Measurements from ENCODE around the gene NGRN.

NGRN gene

DNA sequence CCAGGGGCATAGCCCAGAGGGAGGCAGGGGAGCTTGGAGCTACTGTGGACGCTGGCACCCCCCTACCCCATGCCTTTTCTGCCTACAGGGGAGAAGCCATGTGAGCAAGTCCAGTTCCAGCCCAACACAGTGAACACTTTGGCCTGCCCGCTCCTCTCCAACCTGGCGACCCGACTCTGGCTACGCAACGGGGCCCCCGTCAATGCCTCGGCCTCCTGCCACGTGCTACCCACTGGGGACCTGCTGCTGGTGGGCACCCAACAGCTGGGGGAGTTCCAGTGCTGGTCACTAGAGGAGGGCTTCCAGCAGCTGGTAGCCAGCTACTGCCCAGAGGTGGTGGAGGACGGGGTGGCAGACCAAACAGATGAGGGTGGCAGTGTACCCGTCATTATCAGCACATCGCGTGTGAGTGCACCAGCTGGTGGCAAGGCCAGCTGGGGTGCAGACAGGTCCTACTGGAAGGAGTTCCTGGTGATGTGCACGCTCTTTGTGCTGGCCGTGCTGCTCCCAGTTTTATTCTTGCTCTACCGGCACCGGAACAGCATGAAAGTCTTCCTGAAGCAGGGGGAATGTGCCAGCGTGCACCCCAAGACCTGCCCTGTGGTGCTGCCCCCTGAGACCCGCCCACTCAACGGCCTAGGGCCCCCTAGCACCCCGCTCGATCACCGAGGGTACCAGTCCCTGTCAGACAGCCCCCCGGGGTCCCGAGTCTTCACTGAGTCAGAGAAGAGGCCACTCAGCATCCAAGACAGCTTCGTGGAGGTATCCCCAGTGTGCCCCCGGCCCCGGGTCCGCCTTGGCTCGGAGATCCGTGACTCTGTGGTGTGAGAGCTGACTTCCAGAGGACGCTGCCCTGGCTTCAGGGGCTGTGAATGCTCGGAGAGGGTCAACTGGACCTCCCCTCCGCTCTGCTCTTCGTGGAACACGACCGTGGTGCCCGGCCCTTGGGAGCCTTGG lies 37.4 kb upstream of the NGRN start:
- Histone ChIP-seq H3K27me3 (ENCODE audit: insufficient read depth, low read length) (no peaks in the 10 kb centered on the region), H3K9me3 (ENCODE audit: insufficient read depth, low read depth, low read length) (no peaks in the 10 kb centered on the region), H3K27ac (ENCODE audit: low read depth, low read length) (no peak overlapping the region), H3K4me1 (ENCODE audit: insufficient read depth, low read length) (no peaks in the 10 kb centered on the region), H3K9ac (ENCODE audit: low read depth, low read length) (no peak overlapping the region), H3K4me3 (ENCODE audit: low read length) (no peak overlapping the region), H3K36me3 (ENCODE audit: insufficient read depth, low read length) (peaks cover 68% of the 10 kb centered on the region)
- WGBS, result 95% methylated on average over 38 of the region's 38 CpGs

DNA sequence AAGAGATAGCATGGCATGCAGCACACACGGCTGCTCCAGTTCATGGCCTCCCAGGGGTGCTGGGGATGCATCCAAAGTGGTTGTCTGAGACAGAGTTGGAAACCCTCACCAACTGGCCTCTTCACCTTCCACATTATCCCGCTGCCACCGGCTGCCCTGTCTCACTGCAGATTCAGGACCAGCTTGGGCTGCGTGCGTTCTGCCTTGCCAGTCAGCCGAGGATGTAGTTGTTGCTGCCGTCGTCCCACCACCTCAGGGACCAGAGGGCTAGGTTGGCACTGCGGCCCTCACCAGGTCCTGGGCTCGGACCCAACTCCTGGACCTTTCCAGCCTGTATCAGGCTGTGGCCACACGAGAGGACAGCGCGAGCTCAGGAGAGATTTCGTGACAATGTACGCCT lies 36.5 kb upstream of the NGRN start:
- Histone ChIP-seq H3K36me3 (ENCODE audit: insufficient read depth, low read length) (peaks cover 60% of the 10 kb centered on the region), H3K4me1 (ENCODE audit: insufficient read depth, low read length) (no peaks in the 10 kb centered on the region)
- WGBS, result 96% methylated on average over 15 of the region's 15 CpGs

DNA sequence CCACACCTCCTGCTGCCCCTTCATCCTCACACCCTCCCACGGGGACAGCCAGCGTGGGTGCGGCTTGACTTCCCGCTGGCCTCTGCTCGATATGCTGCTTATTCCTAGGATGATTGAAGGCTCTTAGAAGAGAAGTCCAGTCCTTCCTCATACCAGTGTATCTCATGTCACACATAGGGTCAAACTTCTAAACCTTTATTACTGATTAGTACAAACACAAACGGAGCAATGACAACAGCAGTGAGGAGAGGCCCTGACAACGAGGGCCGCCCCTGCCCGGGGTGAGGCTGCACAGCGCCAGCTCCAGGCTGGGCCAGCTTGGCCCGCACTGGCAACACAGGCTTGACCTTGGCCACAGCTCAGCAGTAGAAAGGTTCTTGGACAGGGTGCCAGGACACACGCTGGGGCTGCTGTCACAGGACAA lies 35.4 kb upstream of the NGRN start:
- Histone ChIP-seq H3K9me3 (ENCODE audit: insufficient read depth, low read depth, low read length) (no peaks in the 10 kb centered on the region), H3K4me1 (ENCODE audit: insufficient read depth, low read length) (no peaks in the 10 kb centered on the region), H3K27me3 (ENCODE audit: insufficient read depth, low read length) (no peaks in the 10 kb centered on the region), H3K4me3 (ENCODE audit: low read length) (no peak overlapping the region), H3K36me3 (ENCODE audit: insufficient read depth, low read length) (peaks cover 48% of the 10 kb centered on the region), H3K9ac (ENCODE audit: low read depth, low read length) (no peak overlapping the region), H3K27ac (ENCODE audit: low read depth, low read length) (no peak overlapping the region)
- 95% methylated on average over 12 of the region's 12 CpGs for WGBS

More for the DNA sequence above, 36.5 kb upstream of the NGRN start:
- Histone ChIP-seq H3K27ac (ENCODE audit: low read depth, low read length) (no peak overlapping the region), H3K9ac (ENCODE audit: low read depth, low read length) (no peak overlapping the region), H3K27me3 (ENCODE audit: insufficient read depth, low read length) (no peaks in the 10 kb centered on the region), H3K9me3 (ENCODE audit: insufficient read depth, low read depth, low read length) (no peaks in the 10 kb centered on the region), H3K4me3 (ENCODE audit: low read length) (no peak overlapping the region)

DNA sequence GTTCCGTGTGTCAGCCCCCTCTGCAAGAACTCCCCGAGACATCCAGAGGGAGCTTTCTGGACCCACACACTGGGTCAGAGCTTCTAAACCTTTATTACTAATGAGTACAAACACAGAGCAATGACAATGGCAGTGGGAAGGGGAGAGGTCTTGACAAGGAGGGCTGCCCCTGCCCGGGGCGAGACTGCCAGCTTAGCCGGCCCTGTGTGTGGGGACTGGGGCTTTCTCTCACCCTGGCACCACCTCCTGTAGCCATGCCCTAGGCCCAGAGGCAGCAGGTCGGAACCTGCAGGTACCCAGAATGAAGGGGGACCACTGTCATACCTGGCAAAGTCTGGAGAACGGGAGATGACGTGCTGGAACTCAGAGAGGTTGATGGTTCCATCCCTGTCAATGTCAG lies 34.9 kb upstream of the NGRN start:
- no peak overlapping the region for H3K4me3 ChIP-seq (ENCODE audit: low read length)
- no peaks in the 10 kb centered on the region for H3K27me3 ChIP-seq (ENCODE audit: insufficient read depth, low read length)
- no peaks in the 10 kb centered on the region for H3K4me1 ChIP-seq (ENCODE audit: insufficient read depth, low read length)
- H3K9ac ChIP-seq (ENCODE audit: low read depth, low read length), result no peak overlapping the region
- whole genome bisulfite sequencing, result 94% methylated on average over 8 of the region's 8 CpGs
- no peak overlapping the region for H3K27ac ChIP-seq (ENCODE audit: low read depth, low read length)
- no peaks in the 10 kb centered on the region for H3K9me3 ChIP-seq (ENCODE audit: insufficient read depth, low read depth, low read length)
- peaks cover 43% of the 10 kb centered on the region for H3K36me3 ChIP-seq (ENCODE audit: insufficient read depth, low read length)

DNA sequence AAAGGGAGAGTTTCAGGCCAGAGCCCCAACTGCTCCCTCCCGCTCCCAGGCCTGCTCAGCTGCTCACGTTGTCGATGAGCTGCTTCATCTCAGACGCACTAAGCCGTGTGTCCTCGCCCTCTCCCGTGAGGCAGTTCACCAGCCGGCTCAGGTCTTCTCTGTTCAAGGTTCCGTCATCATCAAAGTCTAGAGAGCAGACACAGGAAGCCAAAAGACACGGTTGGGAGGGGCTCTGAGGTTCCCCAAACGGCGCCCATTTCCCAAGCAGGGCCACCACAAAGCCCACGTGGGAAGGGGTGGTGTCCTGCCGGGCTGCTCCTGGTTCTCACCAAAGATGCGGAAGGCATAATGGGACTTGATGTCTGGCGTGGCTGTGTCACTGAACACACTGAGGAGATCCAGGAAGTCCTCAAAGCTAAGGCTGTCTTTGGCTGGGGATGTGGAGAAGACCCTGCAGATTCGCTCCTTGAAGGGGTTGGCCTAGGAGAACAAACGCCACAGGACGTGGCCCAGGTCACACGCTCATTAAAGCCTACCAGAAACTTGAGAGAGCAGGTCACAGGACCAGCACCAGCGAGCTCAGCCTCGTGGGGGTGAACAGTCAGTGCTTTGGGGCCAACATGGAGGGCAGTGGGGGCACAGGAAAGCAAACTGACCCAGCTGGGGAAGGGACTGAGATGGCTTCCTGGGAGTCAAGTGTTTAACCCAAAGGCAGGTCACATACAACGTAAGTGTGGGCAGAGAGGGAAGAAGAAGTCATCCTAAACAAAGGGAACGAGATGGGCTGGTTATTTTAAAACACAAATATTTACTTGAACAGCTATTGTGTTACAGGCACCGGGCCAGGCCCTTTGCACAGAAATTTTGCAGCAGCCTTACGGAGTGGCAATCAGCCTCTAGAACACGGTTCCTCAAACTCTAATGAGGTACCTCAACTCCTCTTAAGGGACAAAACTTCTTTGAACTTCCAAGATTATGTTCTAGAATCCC lies 34.1 kb upstream of the NGRN start:
- H3K4me3 ChIP-seq (ENCODE audit: low read length), result no peak overlapping the region
- H3K27ac ChIP-seq (ENCODE audit: low read depth, low read length), result no peak overlapping the region
- H3K9ac ChIP-seq (ENCODE audit: low read depth, low read length), result no peak overlapping the region
- peaks cover 37% of the 10 kb centered on the region for H3K36me3 ChIP-seq (ENCODE audit: insufficient read depth, low read length)
- WGBS, result 91% methylated on average over 27 of the region's 27 CpGs
- H3K27me3 ChIP-seq (ENCODE audit: insufficient read depth, low read length), result no peaks in the 10 kb centered on the region
- H3K4me1 ChIP-seq (ENCODE audit: insufficient read depth, low read length), result no peaks in the 10 kb centered on the region
- no peaks in the 10 kb centered on the region for H3K9me3 ChIP-seq (ENCODE audit: insufficient read depth, low read depth, low read length)

DNA sequence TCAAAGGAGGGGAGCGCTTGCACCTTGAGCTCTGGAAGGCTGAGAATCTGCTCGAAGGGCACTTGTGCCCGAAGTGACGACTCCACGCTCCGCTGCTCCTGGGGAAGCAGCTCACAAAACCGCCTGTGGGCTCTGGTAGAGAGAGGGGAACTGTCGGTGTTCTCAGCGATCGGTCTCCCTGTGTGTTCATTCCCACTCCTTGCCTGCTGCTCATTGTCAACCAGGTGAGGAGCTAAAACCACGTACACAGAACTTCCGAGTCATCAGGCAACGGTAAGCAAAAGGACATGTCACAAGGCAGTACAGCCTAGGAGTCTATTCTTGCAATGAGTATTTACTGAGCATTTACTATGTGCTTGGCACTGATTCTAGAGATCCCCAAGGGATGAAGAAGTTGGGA lies 33.3 kb upstream of the NGRN start:
- 92% methylated on average over 13 of the region's 13 CpGs for WGBS
- H3K27ac ChIP-seq (ENCODE audit: low read depth, low read length), result no peak overlapping the region
- H3K36me3 ChIP-seq (ENCODE audit: insufficient read depth, low read length), result peaks cover 29% of the 10 kb centered on the region
- no peak overlapping the region for H3K4me3 ChIP-seq (ENCODE audit: low read length)
- H3K9ac ChIP-seq (ENCODE audit: low read depth, low read length), result no peak overlapping the region
- no peaks in the 10 kb centered on the region for H3K4me1 ChIP-seq (ENCODE audit: insufficient read depth, low read length)
- no peaks in the 10 kb centered on the region for H3K27me3 ChIP-seq (ENCODE audit: insufficient read depth, low read length)
- no peaks in the 10 kb centered on the region for H3K9me3 ChIP-seq (ENCODE audit: insufficient read depth, low read depth, low read length)

DNA sequence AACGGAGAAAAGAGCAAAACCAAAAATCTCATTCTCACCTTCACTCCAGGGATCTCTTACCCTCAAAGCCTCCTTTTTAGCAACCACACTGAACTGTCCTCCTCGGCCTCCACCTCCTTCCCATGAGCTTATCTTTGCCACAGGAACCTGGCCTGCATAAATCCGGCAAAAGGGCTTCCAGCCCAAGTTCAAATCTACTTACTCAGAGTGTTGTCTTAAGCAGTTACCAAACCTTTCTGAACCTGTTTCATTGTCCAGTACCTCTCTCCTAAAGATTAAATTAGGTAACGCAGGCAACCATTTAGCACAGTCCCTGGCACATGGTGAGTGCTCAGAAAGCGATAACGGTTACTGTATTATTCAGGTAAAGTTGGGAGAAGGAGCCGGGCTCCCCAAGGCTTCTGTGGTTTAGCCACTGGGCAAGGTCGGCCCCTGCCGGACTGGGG lies 32.5 kb upstream of the NGRN start:
- Histone ChIP-seq H3K27me3 (ENCODE audit: insufficient read depth, low read length) (no peaks in the 10 kb centered on the region), H3K4me1 (ENCODE audit: insufficient read depth, low read length) (no peaks in the 10 kb centered on the region), H3K27ac (ENCODE audit: low read depth, low read length) (no peak overlapping the region; the same call in 1 of the 2 replicates), H3K9ac (ENCODE audit: low read depth, low read length) (peak overlapping the region; percentile 59), H3K4me3 (ENCODE audit: low read length) (peak overlapping the region; percentile 64), H3K9me3 (ENCODE audit: insufficient read depth, low read depth, low read length) (no peaks in the 10 kb centered on the region), H3K36me3 (ENCODE audit: insufficient read depth, low read length) (peaks cover 22% of the 10 kb centered on the region)
- 18% methylated on average over 9 of the region's 9 CpGs for WGBS

DNA sequence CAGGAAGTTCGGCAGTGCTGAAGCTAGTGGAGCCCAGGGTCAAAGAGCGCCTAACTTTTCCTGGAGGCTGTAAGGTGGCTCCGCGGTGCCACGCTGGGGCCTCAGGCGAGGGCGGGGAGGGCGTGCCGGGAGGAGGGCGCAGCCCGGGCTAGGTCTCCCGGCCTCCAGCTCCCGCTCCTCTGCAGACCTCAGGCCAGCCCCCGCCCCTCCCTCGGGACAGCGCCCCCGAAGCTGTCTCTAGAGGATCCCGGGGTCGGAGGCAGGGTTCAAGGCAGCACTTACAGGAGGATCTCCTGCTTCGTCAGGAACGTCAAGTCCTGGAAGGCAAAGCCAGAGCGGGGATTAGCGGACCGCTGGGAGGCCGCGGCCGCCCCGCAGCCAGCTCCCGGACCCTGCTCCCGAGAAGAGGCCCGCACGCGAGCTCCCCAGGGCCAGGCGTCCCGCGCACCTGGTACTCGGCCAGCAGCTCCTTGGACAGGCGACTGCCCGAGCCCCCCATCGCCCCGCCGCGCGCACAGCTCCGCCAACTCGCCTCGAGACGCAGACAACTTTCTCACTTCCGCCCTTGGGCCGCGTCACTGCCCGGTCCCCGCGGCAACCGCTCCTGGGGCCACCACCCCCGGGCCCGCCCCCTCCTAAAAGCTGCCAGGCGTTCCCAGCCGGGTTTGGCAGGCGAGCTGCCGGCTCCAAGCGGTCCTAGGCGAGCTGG lies 31.9 kb upstream of the NGRN start, which contains the start of gene CIB1:
Gene CIB1 (minus strand): TSS at position 555 of the 709 bp plus-strand sequence. CDS start 56 bp downstream, at position 499.
- Histone ChIP-seq H3K9me3 (ENCODE audit: insufficient read depth, low read depth, low read length) (no peaks in the 10 kb centered on the region), H3K27ac (ENCODE audit: low read depth, low read length) (peak within 1 kb of the TSS; percentile 73; the same call in 1 of the 2 replicates), H3K36me3 (ENCODE audit: insufficient read depth, low read length) (peaks cover 19% of the 10 kb centered on the region), H3K4me1 (ENCODE audit: insufficient read depth, low read length) (no peaks in the 10 kb centered on the region), H3K4me3 (ENCODE audit: low read length) (peak within 1 kb of the TSS; percentile 64), H3K27me3 (ENCODE audit: insufficient read depth, low read length) (no peaks in the 10 kb centered on the region), H3K9ac (ENCODE audit: low read depth, low read length) (peak within 1 kb of the TSS; percentile 59)
- under 1% methylated on average over 63 of the region's 63 CpGs for WGBS

DNA sequence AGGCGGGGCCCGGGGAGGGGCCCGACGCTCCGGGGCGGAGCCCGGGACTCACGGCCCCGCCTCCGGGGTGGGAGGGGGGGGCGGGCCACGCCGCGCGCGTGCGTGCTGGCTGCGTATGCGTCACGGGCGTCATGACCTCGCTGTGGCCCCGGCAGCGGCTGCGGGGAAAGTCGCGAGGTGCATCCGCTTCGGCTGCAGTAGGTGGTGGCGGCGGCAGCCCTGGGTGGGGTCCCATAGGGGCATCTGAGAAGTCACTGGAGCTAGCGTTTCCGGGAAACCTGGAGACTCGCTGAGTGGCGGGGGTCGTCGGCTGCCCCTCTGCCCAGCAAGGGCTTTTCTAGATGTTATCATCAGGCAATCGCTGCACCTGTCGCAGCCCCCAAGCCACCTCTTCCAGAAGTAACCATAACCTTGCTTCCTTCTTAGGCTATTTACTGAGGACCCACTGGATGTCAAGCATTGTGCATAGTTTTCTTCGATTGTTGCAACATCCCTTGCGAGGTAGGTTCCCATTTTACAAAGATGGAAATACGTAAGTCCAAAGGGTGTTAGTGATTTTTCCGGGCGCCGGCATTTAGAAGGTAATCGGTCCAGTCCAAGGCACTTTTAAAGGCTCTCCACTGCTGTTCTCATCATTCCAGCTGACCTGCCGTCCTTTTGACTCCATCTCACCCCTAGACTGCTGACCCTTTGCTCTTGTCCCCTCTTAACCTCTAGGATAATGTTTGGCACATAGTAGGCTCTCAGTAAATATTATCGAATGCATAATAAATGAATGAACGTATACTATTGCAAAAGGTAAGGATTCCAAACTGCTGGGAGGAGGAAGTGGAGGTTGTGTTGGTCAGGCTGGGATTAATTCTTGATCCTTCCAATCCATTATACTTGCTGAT lies 31.1 kb upstream of the NGRN start, which contains the start of gene GDPGP1:
Gene GDPGP1 (plus strand): TSS at position 114 of the 893 bp plus-strand sequence. CDS start 6,700 bp downstream, outside the sequence.
- no peaks in the 10 kb centered on the region for H3K27me3 ChIP-seq (ENCODE audit: insufficient read depth, low read length)
- no peaks in the 10 kb centered on the region for H3K9me3 ChIP-seq (ENCODE audit: insufficient read depth, low read depth, low read length)
- H3K4me3 ChIP-seq (ENCODE audit: low read length), result peak within 1 kb of the TSS; percentile 64
- no peaks in the 10 kb centered on the region for H3K4me1 ChIP-seq (ENCODE audit: insufficient read depth, low read length)
- peaks cover 15% of the 10 kb centered on the region for H3K36me3 ChIP-seq (ENCODE audit: insufficient read depth, low read length)
- WGBS, result 15% methylated on average over 49 of the region's 49 CpGs
- peak within 1 kb of the TSS; percentile 73; the same call in 1 of the 2 replicates for H3K27ac ChIP-seq (ENCODE audit: low read depth, low read length)
- peak within 1 kb of the TSS; percentile 59 for H3K9ac ChIP-seq (ENCODE audit: low read depth, low read length)

All from HUES64 (cell line).